ENCODE measurements around the gene CHCHD6.

DNA sequence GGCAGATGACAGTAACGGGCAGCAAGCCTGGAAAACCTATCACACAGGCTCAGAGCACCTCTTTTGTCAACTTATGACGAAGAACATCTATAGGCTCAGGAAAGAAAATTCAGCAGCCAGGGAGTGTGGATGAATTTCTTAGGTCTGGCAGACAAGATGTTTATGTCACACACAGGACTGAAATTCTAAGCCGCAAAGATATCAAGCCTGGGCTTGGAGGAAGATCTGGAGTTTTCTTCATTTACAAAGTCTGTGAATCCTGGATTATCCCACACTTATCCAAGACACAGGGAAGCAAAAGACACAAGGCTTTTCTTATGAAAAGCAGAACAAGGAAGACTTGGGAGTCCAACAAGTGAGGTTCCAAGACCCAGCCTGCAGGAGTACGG is 23.4 kb upstream of the CHCHD6 start:
- TF ChIP-seq, protein P1, sequence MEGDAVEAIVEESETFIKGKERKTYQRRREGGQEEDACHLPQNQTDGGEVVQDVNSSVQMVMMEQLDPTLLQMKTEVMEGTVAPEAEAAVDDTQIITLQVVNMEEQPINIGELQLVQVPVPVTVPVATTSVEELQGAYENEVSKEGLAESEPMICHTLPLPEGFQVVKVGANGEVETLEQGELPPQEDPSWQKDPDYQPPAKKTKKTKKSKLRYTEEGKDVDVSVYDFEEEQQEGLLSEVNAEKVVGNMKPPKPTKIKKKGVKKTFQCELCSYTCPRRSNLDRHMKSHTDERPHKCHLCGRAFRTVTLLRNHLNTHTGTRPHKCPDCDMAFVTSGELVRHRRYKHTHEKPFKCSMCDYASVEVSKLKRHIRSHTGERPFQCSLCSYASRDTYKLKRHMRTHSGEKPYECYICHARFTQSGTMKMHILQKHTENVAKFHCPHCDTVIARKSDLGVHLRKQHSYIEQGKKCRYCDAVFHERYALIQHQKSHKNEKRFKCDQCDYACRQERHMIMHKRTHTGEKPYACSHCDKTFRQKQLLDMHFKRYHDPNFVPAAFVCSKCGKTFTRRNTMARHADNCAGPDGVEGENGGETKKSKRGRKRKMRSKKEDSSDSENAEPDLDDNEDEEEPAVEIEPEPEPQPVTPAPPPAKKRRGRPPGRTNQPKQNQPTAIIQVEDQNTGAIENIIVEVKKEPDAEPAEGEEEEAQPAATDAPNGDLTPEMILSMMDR (conservative IDR thresholded peaks at IDR 0.05), result no peak
- no peak for TF ChIP-seq EZH2 (IDR thresholded peaks at IDR 0.05; ENCODE audit: low read depth)

All from PC-9 (cell line).